Tibial artery (tissue), 4 donors: Measurements from ENCODE around the gene GLG1.
"Not testable (repeated sequence)": the region's sequence is repeated elsewhere in the genome, so short reads cannot be mapped to it uniquely, and the experiment has no call there.

Source experiments
- DNase-seq, 2 donors: peaks; one replicate each; pipeline ENCODE4 v3.0.0-alpha.2; 2019
- H3K27ac ChIP-seq, 2 donors: fragments of 200-600 bp; sonication (generic) in 1 of 2; 1 replicate in 1 of 2; 2 replicates in 1 of 2; pipeline ENCODE4 v1.5.1; 2018 to 2019; ENCODE audit warnings: mild to moderate bottlenecking in 1 of 2
- H3K27me3 ChIP-seq, 2 donors: fragments of 200-600 bp; sonication (generic) in 1 of 2; one replicate each; pipeline versions ENCODE4 v1.5.1 to v1.6.0; 2016 to 2019
- H3K36me3 ChIP-seq, 3 donors: fragments of 200-600 bp; sonication (generic) in 2 of 3; one replicate each; pipeline ENCODE4 v1.5.1; 2016 to 2019; ENCODE audit warnings: mild to moderate bottlenecking in 2 of 3
- H3K4me1 ChIP-seq, 4 donors: fragments of 200-600 bp; sonication (generic) in 2 of 4; 1 replicate in 3 of 4; 2 replicates in 1 of 4; pipeline ENCODE4 v1.5.1; 2016 to 2019
- H3K4me3 ChIP-seq, 2 donors: fragments of 200-600 bp; sonication (generic) in 1 of 2; 1 replicate in 1 of 2; 2 replicates in 1 of 2; pipeline ENCODE4 v1.5.1; 2018 to 2019; ENCODE audit warnings: mild to moderate bottlenecking in 2 of 2
- H3K9me3 ChIP-seq, 3 donors: fragments of 200-600 bp; sonication (generic) in 1 of 3; one replicate each; pipeline ENCODE4 v1.5.1; 2016 to 2019
- CTCF ChIP-seq, 2 experiments: fragments of 200-600 bp in 1 of 2; fragments of 450-650 bp in 1 of 2; IDR thresholded peaks; one replicate each; pipeline ENCODE4 v1.5.1; 2017 to 2019; ENCODE audit warnings: antibody characterized with exemption in 2 of 2, mild to moderate bottlenecking in 1 of 2, moderate library complexity in 1 of 2
- intact Hi-C: fragments of 100-400 bp; cut with DNase I; formaldehyde crosslinking; loops from one replicate; pipeline ENCODE4 v1.15.0; 2023; ENCODE audit warnings: low total_unique reads

The GLG1 gene

DNA sequence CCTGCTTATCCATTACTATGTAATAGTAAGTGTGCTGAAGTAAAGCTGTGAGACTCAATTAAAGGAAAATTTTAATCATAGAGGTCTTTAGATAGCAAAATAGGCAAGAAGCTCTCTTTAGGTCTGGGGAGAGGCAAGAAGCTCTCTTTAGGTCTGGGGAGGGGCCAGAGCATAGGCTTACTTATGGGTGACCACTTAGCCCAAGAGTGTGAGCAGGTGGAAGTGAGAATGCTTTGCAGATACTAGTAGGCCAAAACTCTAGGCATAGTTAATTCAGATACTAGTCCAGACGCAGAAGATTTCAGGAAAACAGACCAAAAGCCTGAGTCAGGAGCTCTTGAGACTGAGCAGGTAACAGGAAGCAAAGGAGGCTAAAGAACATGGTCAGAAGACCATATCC is 49.6 kb downstream of the GLG1 start:
- no peaks in the 10 kb centered on the region for H3K4me1 ChIP-seq
- H3K27me3 ChIP-seq: no peaks in the 10 kb centered on the region
- no peak overlapping the region for H3K4me3 ChIP-seq
- no peak overlapping the region for H3K27ac ChIP-seq
- intact Hi-C loops: no loop called here
- no peak for TF ChIP-seq CTCF (IDR thresholded peaks at IDR 0.05)
- no peaks in the 10 kb centered on the region for H3K9me3 ChIP-seq
- DNase-seq: no peak
- no peaks in the 10 kb centered on the region for H3K36me3 ChIP-seq

GRCh38 chr16:74556375-74556922 is 50.5 kb downstream of the GLG1 start:
- Histone ChIP-seq H3K36me3 (no peaks in the 10 kb centered on the region), H3K27me3 (no peaks in the 10 kb centered on the region), H3K4me3 (no peak overlapping the region), H3K27ac (no peak overlapping the region), H3K9me3 (no peaks in the 10 kb centered on the region), H3K4me1 (no peaks in the 10 kb centered on the region)
- TF ChIP-seq CTCF (IDR thresholded peaks at IDR 0.05): no peak
- intact Hi-C loops: no loop called here
- DNase-seq: no peak

GRCh38 chr16:74552357-74552756 is 54.6 kb downstream of the GLG1 start:
- intact Hi-C loops, H3K36me3 ChIP-seq, H3K27me3 ChIP-seq, H3K4me3 ChIP-seq, DNase-seq, H3K9me3 ChIP-seq, H3K27ac ChIP-seq: not testable (repeated sequence)
- peaks cover 0 to 19% (median 0%) of the 10 kb centered on the region in 4 donors for H3K4me1 ChIP-seq

DNA sequence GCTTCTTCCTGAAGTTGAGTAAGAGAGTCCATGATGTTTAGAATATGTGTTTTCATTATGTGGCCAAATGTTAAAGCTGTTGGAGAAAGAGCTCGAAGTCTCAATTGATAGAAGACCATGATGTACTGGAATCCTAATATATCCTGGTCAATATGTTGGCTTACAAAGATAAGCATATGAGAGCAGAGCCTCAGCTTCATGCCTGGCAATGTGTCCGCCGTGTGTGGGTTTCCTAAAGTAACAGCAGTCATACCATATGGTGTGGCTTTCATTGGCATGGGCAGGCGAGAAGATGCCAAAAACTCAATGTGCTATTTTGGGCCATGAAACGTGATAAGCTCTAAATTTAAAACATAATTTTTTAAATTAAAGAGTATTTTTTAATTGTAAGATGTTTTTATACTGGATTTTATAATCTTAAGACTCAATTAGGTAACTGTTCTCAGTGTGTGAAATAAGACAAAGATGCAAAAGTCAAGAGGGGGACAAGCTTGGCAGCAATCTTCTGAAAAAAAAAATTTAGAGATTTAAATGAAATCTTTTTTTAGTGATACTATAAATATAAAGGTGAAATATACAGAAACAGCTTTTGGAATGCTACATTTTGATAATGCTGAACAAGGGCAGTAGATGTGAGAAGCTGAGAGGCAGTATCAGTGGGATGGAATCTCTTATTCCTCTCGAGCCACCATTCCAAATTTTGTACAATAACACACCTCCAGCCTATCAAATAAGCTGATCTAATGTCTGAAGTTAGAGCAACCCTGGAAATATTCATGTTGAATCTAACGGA is 56.5 kb downstream of the GLG1 start:
- intact Hi-C loops, DNase-seq, H3K4me3 ChIP-seq, H3K9me3 ChIP-seq, H3K27ac ChIP-seq, H3K36me3 ChIP-seq, H3K27me3 ChIP-seq: not testable (repeated sequence)
- H3K4me1 ChIP-seq: peaks cover 0 to 19% (median 0%) of the 10 kb centered on the region in 4 donors

GRCh38 chr16:74546112-74546511 is 60.8 kb downstream of the GLG1 start:
- H3K27me3 ChIP-seq, H3K27ac ChIP-seq, H3K36me3 ChIP-seq, H3K9me3 ChIP-seq, intact Hi-C loops, DNase-seq, H3K4me3 ChIP-seq: not testable (repeated sequence)
- H3K4me1 ChIP-seq: peaks cover 0 to 19% (median 0%) of the 10 kb centered on the region in 4 donors

DNA sequence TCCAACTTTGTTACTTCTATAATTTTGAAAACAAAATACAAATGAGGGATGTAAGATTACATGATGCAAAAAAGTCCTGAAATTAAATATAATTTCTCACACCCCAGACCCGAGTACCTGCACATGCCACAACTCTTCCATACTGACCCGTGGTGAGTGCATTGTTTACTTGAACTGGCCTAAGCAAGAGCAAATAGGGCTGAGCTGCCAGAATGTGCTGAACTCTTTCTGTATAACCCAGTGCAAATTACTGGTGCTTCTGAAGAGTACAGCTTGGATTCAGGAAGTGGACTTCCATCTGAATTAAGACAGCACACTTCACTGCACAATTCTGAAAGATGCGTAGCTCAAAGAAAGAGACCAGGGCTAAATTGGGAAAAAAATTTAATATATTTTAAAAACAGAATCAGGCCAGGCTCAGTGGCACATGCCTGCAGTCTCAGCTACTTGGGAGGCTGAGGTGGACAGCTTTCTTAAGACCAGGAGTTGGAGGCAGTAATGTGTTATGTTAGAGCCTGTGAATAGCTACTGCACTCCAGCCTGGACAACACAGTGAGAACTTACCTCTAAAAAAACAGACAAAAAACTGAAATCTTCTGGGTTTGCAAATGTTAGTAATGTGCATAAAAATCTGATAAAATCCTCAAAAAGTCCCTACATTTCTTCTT is 63.9 kb downstream of the GLG1 start:
- intact Hi-C loops, H3K4me3 ChIP-seq, H3K27ac ChIP-seq, H3K27me3 ChIP-seq, DNase-seq, H3K9me3 ChIP-seq, H3K36me3 ChIP-seq, H3K4me1 ChIP-seq: not testable (repeated sequence)

DNA sequence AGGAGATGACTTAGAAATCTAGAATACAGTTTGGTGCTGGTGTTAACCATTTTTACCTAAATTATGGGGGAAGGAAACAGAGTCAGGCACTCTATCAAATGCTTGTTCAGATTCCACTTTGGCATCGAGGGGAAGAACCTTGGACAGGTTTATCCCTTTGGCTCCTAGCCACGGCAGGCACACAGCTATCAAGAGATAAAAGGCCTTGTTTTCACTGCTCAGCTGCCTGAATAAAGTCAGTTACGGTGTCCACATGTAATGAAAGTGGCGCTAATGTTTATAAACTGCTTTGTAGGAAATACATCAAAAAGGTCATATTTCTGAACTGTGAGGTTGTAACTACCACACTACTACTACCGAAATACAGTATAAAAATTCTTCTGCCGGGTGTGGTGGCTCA is 66.3 kb downstream of the GLG1 start:
- H3K27me3 ChIP-seq, H3K27ac ChIP-seq, H3K4me3 ChIP-seq, intact Hi-C loops, DNase-seq, H3K9me3 ChIP-seq, H3K4me1 ChIP-seq, H3K36me3 ChIP-seq: not testable (repeated sequence)

GRCh38 chr16:74538801-74539200 is 68.1 kb downstream of the GLG1 start:
- H3K9me3 ChIP-seq, H3K4me1 ChIP-seq, H3K27ac ChIP-seq, H3K36me3 ChIP-seq, DNase-seq, H3K4me3 ChIP-seq, H3K27me3 ChIP-seq, intact Hi-C loops: not testable (repeated sequence)

- H3K4me1 ChIP-seq, H3K36me3 ChIP-seq, H3K4me3 ChIP-seq, H3K27me3 ChIP-seq, intact Hi-C loops, H3K27ac ChIP-seq, DNase-seq, H3K9me3 ChIP-seq: not testable (repeated sequence)
Observed at GRCh38 chr16:74537746-74538145, 69.2 kb downstream of the GLG1 start.

GRCh38 chr16:74534650-74535049 is 72.3 kb downstream of the GLG1 start:
- H3K36me3 ChIP-seq, H3K4me3 ChIP-seq, DNase-seq, H3K27me3 ChIP-seq, H3K9me3 ChIP-seq, H3K27ac ChIP-seq, H3K4me1 ChIP-seq, intact Hi-C loops: not testable (repeated sequence)
